Measurements from ENCODE around the gene ITGAD.

ITGAD gene

DNA sequence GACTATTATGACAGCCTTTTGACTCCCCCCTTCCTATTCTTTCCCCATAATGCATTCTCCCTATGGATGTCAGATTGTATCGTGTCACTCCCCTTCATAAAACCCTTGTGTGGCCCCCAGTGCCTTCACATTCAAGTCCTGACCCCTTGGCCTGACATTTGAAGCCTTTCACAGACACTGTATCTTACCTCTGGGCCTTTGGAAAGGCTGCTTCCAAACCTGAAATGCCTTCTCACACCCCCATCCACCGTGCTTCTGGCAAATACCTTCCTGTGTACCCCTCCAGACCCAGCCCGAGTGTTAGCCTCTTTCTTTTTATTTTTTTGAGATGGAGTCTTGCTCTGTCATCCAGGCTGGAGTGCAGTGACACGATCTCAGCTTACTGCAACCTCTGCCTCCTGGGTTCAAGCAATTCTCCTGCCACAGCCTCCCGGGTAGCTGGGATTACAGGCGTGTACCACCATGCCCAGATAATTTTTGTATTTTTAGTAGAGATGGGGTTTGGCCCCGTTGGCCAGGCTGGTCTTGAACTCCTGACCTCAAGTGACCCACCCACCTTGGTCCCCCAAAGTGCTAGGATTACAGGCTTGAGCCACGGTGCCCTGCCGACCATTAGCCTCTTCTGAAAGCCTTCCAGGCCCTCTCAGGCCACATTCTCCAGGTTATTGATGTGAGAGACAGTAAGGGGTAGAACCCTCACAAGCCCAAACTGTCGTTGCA is 68.2 kb downstream of the ITGAD start:
- DNase-seq, result no peak

DNA sequence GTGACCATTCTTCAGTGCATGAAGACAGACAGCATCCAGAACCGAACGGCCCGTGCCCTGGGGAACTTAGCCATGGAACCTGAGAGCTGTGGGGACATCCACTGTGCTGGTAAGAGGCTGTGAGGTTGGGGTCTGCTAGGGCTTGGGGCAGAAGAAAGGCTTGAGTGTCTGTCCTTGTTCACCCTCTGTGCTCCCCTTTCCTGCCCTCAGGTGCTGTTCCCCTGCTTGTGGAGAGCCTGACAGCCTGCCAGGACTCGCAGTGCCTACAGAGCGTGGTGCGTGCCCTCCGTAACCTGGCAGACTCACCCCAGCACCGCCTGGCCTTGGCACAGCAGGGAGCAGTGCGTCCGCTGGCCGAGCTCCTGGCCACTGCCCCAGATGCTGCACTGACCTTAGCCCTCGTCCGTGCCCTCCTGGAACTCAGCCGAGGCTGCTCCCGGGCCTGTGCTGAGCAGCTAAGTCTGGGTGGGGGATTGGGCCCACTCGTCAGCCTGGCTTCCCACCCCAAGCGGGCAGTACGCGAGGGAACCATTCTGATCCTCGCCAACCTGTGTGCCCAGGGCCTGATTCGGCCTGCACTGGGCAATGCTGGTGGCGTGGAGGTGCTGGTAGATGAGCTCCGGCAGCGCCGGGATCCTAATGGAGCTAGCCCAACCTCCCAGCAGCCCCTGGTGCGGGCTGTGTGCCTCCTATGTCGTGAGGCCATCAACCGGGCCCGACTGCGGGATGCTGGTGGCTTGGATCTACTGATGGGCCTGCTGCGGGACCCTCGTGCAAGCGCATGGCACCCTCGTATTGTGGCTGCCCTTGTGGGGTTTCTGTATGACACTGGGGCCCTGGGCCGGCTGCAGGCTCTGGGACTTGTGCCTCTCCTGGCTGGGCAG is 69.0 kb downstream of the ITGAD start:
- no peak for DNase-seq

DNA sequence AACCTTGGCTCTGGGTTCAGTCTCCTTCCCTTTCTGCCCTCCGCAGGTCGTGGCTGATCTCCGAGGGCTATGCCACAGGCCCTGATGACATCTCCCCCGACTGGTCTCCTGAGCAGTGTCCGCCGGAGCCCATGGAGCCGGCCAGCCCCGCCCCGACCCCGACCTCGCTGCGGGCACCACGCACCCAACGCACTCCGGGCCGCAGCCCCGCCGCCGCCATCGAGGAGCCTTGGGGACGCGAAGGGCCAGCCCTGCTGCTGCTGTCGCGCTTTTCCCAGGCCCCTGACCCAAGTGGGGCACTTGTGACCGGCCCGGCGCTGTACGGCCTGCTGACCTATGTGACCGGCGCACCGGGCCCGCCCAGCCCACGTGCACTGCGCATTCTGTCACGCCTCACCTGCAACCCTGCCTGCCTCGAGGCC is 71.2 kb downstream of the ITGAD start:
- no peak for DNase-seq

DNA sequence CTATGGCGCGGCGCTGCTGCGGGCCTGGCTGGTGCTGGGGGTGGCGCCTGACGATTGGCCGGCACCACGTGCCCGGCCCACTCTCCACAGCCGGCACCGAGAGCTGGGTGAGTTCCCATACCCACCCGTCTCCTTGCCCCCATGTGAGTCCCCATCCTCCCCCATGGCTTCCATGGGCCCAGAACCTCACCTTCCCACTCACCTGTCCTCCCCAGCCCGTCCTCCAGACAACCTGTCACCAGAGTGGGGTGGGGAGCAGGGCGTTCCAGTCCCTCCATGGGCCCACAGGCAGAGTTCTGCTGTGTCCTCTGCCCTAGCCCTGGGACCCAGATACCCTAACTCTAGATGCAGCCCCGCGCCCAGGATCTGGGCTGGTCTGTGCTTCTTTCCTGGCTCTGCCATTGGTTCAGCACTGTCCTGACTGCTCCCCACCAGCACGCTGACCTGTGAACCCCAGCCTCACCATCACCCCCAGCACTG is 71.7 kb downstream of the ITGAD start:
- DNase-seq, result no peak

DNA sequence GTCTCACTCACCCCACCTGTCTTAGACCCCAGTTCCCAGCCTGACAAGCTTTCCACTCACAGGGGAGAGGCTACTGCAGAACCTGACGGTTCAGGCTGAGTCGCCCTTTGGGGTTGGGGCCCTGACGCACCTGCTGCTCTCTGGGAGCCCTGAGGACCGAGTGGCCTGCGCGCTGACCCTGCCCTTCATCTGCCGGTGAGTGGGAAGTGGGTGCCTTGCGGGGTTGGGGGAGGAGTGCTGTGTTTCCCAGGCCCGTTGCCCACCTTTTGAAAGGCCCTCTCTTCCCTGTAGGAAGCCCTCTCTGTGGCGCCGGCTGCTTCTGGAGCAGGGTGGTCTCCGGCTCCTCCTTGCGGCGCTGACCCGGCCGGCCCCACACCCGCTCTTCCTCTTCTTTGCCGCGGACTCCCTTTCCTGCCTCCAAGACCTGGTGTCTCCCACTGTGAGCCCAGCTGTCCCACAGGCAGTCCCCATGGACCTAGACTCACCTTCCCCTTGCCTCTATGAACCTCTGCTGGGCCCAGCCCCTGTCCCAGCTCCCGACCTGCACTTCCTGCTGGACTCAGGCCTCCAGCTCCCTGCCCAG is 72.7 kb downstream of the ITGAD start:
- no peak for DNase-seq

DNA sequence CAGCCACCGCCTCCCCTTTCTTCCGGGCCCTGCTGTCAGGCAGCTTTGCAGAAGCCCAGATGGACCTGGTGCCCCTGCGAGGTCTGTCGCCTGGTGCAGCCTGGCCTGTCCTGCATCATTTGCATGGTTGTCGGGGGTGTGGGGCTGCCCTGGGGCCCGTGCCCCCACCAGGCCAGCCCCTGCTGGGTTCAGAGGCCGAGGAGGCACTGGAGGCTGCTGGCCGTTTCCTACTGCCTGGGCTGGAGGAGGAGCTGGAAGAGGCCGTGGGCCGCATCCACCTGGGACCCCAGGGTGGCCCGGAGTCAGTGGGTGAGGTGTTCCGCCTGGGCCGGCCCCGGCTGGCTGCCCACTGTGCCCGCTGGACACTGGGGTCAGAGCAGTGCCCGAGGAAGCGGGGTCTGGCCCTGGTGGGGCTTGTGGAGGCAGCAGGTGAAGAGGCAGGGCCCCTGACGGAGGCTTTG is 73.3 kb downstream of the ITGAD start:
- no peak for DNase-seq

DNA sequence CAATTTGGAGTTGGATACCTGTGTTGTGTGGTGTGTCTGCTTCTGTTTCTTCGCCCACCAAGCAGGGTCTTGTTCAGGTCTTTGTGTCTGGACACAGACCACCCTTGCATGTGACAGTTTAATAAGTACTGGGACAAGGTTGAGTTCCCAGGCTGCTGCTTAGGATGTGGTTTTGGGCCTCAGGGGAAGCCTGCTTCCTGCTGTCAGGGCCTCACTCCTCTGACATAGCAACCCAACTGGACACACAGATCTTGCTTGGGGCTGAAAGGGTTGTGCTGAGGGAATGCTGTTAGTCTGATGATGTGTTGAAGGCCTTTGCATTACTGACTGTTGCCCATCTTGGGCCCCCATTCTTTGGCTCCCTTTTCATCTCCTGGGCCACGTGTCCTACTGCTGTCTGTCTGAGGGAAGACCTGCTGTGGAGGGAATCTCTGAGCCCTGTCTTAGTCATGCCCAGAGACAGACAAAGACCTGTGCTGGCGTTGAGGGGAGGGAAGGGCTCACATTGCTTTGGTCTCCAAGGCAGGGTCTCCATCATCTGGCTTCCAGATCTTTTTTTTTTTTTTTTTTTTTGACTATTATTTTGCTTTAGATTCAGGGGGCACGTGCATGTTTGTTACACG is 74.1 kb downstream of the ITGAD start:
- DNase-seq, result no peak

DNA sequence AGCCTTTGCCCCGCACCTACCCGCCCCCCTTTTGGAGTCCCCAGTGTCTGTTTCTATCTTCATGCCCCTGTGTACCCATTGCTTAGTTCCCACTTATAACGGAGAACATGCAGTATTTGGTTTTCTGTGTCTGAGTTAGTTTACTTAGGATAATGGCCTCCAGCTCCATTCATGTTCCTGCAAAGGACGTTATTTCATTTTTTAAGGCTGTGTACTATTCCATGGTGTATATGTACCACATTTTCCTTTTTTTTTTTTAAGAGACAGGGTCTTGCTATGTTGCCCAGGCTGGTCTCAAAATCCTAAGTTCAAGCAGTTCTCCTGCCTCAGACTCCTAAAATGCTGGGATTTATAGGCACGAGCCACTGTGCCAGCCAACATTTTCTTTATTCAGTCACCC is 74.7 kb downstream of the ITGAD start:
- DNase-seq, result no peak

DNA sequence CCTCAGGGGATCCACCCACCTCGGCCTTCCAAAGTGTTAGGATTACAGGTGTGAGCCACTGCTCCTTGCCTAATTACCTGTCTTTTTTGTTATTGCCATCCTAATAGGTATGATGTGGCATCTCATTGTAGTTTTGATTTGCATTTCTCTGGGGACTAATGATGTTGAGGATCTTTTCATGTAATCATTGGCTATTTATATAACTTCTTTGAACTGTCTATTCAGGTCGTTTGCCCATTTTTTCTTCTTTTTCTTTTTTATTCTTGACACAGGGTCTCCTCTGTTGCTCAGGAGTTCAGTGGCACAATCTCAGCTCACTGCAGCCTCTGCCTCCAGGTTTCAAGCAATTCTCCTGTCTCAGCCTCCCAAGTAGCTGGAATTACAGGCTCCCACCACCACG is 77.5 kb downstream of the ITGAD start:
- DNase-seq, result no peak

DNA sequence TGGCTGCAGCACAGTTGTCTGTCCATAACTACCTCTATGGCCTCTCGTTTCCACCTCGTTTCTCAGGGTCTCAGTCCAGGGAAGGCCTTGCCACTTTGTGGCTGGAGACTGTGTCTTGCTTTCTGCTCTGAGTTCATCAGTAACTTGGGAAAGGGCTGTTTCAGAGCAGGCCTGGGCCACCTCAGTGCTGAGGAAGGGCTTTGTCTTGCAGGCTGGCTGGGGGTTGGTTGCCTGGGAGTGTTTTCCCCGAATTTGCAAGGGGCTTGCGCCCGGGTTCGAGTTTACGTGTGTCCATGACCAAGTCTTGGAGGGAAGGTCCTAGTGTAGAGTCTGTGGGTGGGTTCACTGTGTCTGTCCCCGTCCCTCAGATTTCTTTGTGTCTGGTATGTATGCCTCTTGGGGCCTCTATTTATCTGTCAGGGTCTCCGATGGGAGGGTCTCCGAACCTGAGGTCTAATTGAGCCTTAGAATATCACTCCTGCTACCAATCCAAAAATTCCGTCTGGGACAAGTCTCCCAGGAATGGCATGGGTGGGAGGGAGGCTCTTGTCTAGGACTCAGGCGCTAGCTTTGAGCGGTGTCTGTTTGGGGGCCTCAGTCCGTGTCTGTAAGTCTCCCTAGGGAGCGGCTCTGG is 78.2 kb downstream of the ITGAD start:
- no peak for DNase-seq

DNA sequence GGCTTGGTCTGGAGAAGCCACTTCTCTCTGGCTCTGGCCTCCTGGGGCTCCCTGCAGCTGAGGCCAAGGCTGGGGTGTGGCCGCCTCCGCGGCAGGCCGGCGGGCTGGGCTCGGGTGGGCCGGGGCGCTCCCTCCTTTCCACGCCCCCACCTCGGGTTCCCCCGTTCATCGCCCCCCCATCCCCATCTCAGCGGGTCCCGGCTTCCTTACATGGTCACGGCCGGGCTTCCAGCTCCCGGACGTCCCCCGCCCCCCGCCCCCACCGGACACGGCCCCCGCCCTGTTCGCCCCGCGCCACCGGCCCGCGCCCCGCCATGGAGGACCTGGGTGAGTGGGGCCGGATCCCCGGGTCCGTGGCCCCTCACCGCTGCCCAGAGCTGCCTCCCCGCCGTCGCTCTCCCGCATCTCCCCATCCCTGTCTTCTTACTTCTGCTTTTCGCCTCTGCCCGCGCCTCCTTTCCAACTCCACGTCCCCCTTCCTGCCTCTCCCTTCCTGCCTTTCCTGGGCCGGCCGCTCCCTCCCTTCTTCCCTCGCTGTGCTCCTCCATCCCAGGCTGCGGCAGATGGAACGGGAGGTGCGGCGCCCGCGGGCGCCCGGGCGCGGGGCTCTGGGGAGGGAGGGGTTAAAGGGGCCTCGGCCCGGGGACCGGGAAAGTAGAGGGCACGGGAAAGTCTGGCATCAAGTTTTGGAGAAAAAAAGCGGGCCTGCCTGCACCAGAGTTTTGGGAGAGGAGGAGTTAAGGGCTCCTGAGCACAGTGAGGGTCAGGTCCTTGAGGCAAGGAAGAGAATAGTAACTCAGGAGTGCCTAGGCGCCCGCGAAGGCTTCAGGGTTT is 79.0 kb downstream of the ITGAD start, which contains the start of gene TGFB1I1:
Gene TGFB1I1 (plus strand): TSS at position 278 of the 834 bp plus-strand sequence. CDS start 37 bp downstream, at position 315.
- no peak for DNase-seq

DNA sequence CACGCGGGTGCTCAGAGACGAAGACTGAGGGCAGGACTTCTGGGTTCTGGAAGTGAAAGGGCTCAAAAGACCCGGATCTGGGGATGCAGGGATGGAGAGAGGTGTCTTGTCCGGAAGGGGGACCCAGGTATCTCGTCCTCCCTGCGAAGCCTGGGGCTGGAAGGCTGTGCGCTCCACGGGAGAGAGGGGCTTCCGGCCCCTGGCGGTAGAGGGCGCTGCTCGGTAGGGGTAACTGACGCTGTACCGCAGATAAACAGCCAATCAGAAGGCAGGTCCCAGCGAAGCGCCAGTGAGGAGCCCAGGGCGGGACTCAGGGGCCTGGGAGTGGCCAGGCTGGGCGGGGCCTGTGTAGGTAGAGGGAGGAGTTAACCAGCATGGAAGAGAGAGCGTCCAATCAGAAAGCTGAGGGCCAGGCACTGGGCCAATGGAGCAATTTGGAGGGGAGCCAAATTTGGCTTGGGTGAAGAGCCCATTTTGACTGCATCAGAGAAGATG is 79.6 kb downstream of the ITGAD start:
- DNase-seq, result no peak

DNA sequence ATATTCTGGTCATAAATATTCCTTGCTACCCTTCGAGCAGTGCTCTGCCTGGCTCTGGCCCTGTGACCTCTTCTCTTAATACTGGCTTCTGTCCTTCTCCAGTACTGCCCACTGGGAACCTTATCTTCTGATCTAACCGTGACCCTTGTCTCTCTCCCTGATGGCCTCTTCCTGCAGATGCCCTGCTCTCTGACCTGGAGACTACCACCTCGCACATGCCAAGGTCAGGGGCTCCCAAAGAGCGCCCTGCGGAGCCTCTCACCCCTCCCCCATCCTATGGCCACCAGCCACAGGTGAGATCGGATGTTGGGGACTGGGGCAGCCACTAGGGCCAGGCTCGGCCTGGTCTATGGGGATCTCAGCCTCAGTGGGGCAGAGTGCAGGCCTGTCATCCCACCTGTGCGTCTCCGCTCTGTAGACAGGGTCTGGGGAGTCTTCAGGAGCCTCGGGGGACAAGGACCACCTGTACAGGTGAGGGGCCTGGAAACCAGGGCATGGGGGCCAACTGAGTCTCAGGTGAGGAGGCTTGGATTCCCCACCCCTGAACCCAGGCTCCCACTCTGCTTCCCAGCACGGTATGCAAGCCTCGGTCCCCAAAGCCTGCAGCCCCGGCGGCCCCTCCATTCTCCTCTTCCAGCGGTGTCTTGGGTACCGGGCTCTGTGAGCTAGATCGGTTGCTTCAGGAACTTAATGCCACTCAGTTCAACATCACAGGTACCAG is 80.3 kb downstream of the ITGAD start:
- DNase-seq, result no peak

DNA sequence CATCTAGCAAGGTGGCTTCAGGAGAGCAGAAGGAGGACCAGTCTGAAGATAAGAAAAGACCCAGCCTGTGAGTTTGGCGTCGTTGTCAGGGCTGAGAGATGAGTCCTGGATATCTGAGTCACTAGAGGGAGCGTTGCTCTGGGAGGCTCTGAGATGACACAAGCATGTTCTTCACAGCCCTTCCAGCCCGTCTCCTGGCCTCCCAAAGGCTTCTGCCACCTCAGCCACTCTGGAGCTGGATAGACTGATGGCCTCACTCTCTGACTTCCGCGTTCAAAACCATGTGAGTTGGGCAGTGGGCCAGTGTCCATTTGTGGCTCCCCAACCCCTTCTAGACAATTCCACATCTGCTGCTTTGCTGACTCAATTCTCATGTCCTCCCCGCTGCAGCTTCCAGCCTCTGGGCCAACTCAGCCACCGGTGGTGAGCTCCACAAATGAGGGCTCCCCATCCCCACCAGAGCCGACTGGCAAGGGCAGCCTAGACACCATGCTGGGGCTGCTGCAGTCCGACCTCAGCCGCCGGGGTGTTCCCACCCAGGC is 81.1 kb downstream of the ITGAD start:
- DNase-seq, result no peak

DNA sequence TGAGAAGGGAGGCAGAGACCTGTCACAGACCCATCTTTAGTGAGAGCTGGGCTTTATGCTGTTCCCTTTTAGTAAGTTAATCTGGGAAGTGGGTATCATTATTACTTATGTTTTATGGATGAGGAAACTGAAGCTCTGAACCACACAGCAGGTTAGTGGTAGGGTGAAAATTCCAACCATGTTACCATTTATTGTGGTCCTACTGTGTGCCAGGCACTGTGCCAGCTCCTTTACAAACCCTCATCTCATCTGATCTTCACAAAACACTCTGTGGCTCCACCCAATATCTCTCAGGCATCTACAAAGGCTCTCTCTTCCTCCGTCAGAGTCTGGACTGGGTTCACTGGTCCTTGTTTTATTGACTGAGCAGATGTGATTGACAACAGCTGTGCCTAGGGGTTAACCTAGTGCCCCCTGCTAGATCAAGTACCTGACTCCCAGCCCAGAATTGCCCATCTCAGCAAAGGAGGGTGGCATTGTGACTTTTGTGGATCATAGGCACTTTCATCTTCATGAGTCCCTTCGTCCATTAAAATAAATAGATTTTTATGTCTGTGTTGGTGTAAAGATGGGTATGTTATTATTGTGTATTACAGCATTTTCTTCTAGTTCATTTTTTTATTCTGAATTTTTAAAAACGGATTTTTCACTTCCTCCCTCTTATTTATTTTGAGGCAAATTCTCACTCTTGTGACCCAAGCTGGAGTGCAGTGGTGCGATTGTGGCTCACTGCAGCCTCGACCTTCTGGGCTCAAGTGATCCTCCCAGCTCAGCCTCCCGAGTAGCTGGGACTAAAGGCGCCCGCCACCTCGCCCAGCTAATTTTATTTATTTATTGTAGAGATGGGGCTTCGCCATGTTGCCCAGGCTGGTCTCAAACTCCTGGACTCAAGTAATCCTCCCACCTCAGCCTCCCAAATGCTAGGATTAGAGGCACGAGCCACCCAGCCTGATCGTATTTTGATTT is 81.9 kb downstream of the ITGAD start:
- DNase-seq, result no peak

DNA sequence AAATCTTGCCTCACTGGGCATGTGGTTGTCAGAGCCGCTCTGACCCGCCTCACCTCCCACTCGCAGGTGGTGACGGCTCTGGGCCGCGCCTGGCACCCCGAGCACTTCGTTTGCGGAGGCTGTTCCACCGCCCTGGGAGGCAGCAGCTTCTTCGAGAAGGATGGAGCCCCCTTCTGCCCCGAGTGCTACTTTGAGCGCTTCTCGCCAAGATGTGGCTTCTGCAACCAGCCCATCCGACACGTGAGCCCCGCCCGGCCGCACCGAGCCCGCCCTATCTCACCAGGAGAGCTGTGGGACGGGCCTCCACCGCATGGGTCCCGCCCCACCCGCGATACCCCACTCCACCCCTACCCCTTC is 82.8 kb downstream of the ITGAD start:
- DNase-seq, result no peak
